Renal cortex interstitium (tissue), 11 donors: Measurements from ENCODE around the gene TMEM45B. TPM values are rescaled to one million over a fixed set of nuclear protein-coding genes. Genes with fewer than 3 reads are reported as not detected.
"Not testable (repeated sequence)": the region's sequence is repeated elsewhere in the genome, so short reads cannot be mapped to it uniquely, and the experiment has no call there.

Experiments
- DNase-seq, 11 donors: peaks; one replicate each; pipeline ENCODE4 v3.0.0-alpha.2; 2013; ENCODE audit warnings: low read depth in 9 of 11, low spot score in 4 of 11; ENCODE audit errors: extremely low read depth in 1 of 11
- polyA plus RNA-seq, 3 donors: library from polyadenylated mRNA; unstranded; fragments of 120-200 nt; gene quantifications; one replicate each; pipeline ENCODE4 v1.2.1, GENCODE V29; 2013; ENCODE audit not compliant: insufficient read length in 3 of 3

Gene TMEM45B
- polyA plus RNA-seq, 3 donors = 15.3 to 19.8 (median 16.1) TPM

GRCh38 chr11:129795089-129795488 is 20.6 kb upstream of the TMEM45B start:
- no peak for DNase-seq

DNA sequence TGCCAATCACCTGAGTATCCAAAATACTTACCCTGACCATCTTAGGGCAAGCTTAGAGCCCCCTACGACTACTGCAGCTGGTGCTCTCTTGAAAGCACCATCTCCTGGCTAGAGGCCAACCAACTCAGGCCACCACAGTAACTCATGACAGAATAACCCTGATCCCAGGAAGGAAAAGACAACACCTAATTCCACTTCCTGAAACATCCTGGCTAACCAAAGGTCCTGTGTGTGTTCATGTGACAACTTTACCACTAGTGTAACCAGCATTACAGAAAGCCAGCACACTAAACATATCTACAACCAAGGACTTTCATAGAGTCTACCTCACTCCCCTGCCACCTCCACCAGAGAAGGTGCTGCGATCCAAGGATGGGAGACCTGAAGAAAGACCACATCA is 17.4 kb upstream of the TMEM45B start:
- no peak for DNase-seq

DNA sequence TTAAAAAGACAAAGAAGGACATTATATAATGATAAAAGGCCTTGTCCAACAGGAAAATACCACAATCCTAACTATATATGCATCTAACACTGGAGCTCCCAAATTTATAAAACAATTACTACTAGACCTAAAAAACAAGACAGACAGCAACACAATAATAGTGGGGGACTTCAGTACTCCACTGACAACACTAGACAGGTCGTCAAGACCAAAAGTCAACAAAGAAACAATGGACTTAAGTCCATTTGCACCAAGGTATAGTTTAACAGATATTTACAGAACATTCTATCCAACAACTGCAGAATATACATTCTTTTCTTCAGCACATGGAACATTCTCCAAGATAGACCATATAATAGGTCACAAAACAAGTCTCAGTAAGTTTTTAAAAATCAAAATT is 15.5 kb upstream of the TMEM45B start:
- not testable (repeated sequence) for DNase-seq

GRCh38 chr11:129800655-129801054 is 15.0 kb upstream of the TMEM45B start:
- DNase-seq = no peak

GRCh38 chr11:129803533-129803932 is 12.1 kb upstream of the TMEM45B start:
- no peak for DNase-seq

DNA sequence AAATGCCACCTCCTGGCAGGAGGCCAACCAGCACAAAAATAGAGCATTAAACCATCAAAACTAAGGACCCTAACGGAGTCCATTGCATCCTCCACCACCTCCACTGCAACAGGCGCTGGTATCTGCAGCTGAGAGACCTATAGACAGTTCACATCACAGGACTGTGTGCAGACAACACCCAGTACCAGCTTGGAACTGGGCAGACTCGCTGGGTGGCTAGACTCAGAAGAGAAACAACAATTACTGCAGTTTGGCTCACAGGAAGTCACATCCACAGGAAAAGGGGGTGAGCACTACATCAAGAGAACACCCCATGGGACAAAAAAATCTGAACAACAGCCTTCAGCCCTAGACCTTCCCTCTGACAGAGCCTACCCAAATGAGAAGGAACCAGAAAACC is 11.6 kb upstream of the TMEM45B start:
- no peak for DNase-seq

DNA sequence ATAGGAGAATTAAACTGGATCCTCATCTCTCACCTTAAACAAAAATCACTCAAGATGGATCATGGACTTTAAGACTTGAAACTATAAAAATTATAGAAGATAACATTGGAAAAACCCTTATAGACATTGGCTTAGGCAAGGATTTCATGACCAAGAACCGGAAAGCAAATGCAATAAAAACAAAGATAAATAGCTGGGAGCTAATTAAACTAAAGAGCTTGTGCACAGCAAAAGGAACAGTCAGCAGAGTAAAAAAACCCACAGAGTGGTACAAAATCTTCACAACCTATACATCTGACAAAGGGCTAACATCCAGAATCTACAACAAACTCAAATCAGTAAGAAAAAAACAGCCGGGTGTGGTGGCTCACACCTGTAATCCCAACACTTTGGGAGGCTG is 7.4 kb upstream of the TMEM45B start:
- not testable (repeated sequence) for DNase-seq

GRCh38 chr11:129813231-129813791 is 2.3 kb upstream of the TMEM45B start:
- DNase-seq = no peak

- no peak for DNase-seq
Observed at GRCh38 chr11:129814244-129815014, 1.2 kb upstream of the TMEM45B start.

DNA sequence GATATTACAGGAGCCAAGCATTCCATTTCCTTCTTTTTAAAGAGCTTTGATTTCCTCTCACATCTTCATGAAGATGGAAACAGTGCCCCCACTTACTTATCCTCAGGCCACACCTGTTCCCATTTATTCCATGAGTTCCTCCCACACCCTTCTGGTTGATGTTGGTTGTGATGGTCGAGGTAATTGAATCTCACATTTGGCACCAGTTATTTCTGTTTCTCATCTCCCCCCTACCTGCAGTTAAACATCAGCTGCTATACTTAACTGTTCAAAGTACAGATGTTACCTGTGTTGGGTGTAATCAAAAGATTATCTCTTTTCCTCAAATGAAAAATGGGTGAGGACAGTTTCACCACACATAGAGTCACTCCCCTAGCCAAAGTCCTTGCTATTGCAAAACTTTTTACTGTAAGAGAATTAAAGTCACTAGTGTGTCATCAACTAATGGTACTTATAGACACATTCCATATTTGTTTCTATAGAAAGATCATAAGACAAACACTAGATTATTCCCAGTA is 1.9 kb downstream of the TMEM45B start:
- DNase-seq = no peak

DNA sequence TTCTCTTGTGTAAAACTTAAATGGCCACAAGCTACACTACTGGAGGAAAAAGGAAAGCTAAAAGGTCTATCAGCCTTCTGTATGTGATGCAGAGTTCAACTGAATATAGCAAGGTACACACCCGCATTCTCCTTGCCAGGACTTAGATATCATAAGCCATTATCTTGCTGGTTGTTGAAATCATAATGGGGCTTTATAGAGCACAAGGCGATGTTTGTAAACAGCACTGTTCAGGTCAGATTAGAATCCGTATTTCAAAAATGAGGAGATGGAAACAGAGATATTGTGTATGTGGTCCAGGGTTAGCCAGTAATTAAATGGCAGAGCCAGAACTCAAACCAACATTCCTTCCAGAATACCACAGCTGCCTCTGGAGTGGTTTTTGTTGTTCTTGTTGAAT is 2.6 kb downstream of the TMEM45B start:
- not testable (repeated sequence) for DNase-seq

- DNase-seq = no peak
Observed at GRCh38 chr11:129819237-129819636, 3.6 kb downstream of the TMEM45B start.

DNA sequence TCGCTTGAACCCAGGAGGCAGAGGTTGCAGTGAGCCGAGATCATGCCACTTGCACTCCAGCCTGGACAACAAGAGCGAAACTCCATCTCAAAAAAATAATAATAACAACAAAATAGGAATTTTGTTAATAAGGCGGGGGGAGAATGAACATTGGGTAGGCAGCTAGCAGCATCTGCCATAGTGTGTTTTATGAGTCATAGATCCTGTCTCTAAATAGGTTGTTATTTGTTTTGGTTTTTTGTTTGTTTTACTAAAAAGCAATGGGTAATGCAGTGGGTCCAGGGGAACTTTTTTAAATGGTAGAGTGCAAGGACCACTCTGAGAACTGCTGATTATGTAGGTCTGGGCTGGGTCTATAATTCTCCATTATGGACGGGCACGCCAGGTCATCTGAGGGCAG is 4.6 kb downstream of the TMEM45B start:
- not testable (repeated sequence) for DNase-seq

DNA sequence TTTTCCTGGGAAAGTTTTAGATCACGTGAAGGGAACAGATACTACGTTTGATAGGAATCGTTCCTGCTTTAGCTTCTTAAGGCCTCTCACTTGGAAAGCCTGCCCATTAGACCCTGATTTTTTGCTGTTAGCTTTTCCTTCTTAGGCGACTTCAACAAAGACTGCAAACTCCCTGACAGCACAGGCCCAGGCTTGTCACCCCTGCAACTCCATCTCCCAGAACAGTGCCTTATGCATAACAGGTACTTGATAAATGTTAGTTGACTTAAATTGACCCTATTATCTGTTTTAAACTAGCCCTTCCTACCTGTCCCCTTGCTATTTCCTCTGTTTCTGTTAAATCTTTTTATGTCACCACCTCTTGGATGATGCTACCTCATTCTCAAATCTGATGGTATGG is 7.6 kb downstream of the TMEM45B start:
- not testable (repeated sequence) for DNase-seq

DNA sequence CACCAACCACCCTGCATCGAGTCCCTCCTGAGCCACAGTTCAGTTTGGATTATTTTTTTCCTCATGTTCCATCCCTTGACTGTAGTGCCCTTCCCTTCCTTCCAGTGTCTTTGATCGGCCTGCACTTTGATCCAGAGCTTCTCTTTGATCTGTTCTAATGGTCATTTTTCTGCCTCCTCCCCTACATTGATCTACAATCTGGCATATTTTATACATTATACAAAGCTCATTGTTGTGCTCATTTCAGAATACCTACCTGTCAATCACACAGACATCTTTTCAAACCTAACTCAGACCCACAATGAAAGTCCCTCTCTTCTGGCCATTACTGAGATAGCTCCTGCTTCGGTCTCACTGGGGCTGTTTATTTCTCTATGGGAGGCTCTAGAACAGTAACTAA is 8.2 kb downstream of the TMEM45B start:
- not testable (repeated sequence) for DNase-seq

GRCh38 chr11:129825380-129825779 is 9.7 kb downstream of the TMEM45B start:
- DNase-seq = no peak

- DNase-seq = peak in 1 of 11 donors; percentile 4
Observed at GRCh38 chr11:129828301-129828836, 12.7 kb downstream of the TMEM45B start.

- not testable (repeated sequence) for DNase-seq
Observed at GRCh38 chr11:129829497-129829896, 13.8 kb downstream of the TMEM45B start.

- not testable (repeated sequence) for DNase-seq
Observed at GRCh38 chr11:129831227-129831626, 15.6 kb downstream of the TMEM45B start.

DNA sequence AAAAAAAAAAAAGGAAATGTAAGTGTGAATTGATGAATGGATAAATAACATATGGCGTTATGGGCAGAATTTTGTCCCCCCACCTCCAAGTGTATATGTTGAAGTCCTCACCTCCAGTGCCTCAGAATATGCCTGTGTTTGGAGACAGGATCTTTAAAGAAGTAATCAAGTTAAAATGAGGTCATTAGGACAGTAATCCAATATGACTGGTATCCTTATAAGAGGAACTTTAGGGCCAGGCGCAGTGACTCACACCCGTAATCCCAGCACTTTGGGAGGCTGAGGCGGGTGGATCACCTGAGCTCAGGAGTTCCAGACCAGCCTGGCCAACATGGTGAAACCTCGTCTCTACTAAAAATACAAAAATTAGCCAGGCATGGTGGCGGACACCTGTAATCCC is 17.6 kb downstream of the TMEM45B start:
- not testable (repeated sequence) for DNase-seq
